Subcutaneous abdominal adipose tissue (tissue), 5 donors: ENCODE results near the gene TAF4B.
"Not testable (repeated sequence)": the region's sequence is repeated elsewhere in the genome, so short reads cannot be mapped to it uniquely, and the experiment has no call there.

Experiments used
- H3K27ac ChIP-seq: one replicate; pipeline ENCODE4 v1.7.0; 2013; ENCODE audit warnings: low read depth, mild to moderate bottlenecking, inconsistent platforms, low read length, moderate library complexity
- H3K27me3 ChIP-seq, 5 donors: one replicate each; pipeline ENCODE4 v1.7.0; 2013; ENCODE audit warnings: low read length in 5 of 5, inconsistent platforms in 1 of 5; ENCODE audit not compliant: control insufficient read depth in 5 of 5, insufficient read depth in 4 of 5
- H3K36me3 ChIP-seq, 5 donors: one replicate each; pipeline ENCODE4 v1.7.0; 2013; ENCODE audit warnings: low read length in 5 of 5; ENCODE audit not compliant: control insufficient read depth in 5 of 5, insufficient read depth in 5 of 5
- H3K4me1 ChIP-seq, 5 donors: one replicate each; pipeline ENCODE4 v1.7.0; 2013; ENCODE audit warnings: low read length in 5 of 5, mild to moderate bottlenecking in 3 of 5, moderate library complexity in 1 of 5; ENCODE audit not compliant: control insufficient read depth in 5 of 5, insufficient read depth in 5 of 5
- H3K4me3 ChIP-seq, 5 donors: one replicate each; pipeline ENCODE4 v1.7.0; 2013; ENCODE audit warnings: low read length in 5 of 5, low read depth in 1 of 5
- H3K9ac ChIP-seq, 5 donors: one replicate each; pipeline ENCODE4 v1.7.0; 2013; ENCODE audit warnings: low read length in 5 of 5, mild to moderate bottlenecking in 4 of 5, moderate library complexity in 3 of 5
- H3K9me3 ChIP-seq, 5 donors: one replicate each; pipeline ENCODE4 v1.7.0; 2013; ENCODE audit warnings: low read length in 5 of 5; ENCODE audit not compliant: control insufficient read depth in 5 of 5
- donor health status: healthy.
- donor health status: healthy.
- donor health status: healthy.
- donor health status: healthy.
- donor health status: healthy.

Gene TAF4B

DNA sequence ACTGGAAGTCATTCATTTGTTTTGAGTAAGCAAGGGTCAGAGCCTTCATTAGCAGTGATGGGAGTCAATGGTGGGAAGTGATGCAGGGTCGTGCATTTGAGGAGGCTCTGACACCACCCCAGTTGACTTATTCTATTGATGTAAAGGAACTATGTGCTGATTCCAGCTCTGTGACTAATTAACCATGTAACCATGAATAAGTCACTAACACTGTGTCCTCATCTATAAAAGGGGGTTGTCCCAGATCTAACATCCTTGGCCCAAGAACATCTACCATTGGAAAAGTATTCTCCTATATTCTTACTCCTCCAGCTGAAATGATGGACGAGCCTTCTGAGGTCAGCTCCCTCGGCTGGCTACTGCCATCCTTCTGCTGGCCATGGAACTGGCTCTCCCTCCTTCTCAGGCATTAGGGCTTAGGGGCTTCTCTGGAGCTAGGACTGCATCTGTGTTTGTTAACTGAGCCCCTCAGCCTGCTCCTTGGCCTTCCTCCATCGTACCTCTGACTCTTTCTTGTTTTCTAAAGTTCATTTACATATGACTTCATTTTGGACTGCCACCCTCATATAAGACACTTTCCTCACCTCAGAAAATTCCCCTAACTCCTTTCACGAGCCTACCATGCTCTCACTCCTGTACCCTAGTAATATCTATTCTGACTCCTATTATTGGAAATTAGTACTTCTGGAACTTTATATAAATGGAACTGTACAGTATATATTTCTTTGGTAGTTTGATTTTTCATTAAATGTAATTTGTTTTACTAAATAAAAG lies 206.6 kb downstream of the TAF4B start:
- Histone ChIP-seq H3K27ac (no peak overlapping the region), H3K9ac (no peak overlapping the region), H3K36me3 (no peaks in the 10 kb centered on the region), H3K4me1 (no peaks in the 10 kb centered on the region), H3K9me3 (no peaks in the 10 kb centered on the region), H3K27me3 (no peaks in the 10 kb centered on the region), H3K4me3 (no peak overlapping the region)

- Histone ChIP-seq H3K27ac (no peak overlapping the region), H3K4me1 (no peaks in the 10 kb centered on the region), H3K9me3 (no peaks in the 10 kb centered on the region), H3K9ac (no peak overlapping the region), H3K4me3 (no peak overlapping the region), H3K36me3 (no peaks in the 10 kb centered on the region), H3K27me3 (no peaks in the 10 kb centered on the region)
Measured at GRCh38 chr18:26434887-26435286, 208.6 kb downstream of the TAF4B start.

DNA sequence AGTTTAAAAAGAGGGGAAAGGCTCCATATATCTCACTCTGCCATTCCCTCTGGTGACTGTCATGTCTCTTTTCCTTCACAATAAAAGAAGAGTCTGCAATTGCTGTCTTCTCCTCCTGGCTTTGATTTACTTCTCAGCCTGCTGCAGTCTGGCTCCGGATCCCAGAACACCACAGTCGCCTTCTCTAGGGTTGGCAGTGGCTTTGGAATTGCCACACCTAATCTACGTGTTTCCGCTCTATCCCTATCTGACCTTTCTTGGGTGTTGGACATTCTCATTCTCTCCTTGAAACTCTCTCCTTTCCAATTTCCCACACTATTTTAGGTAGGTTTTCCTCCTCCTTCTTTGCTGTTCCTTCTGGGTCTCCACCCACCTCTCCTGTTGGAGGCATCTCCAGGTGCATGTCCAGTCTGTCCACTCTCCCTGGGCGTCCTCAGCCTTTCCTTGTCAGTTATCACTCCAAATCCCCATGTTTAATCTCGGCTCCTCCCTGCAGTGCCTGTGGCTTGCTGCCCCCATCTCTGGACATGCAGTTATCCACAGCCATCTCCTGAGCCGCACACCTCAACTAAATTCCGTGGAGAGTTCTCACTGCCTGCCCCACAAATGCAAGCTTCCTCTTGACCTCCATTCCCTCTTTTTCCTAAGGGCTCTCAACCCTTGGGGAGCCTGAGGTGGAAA lies 209.3 kb downstream of the TAF4B start:
- H3K9me3 ChIP-seq, result no peaks in the 10 kb centered on the region
- H3K27me3 ChIP-seq, result no peaks in the 10 kb centered on the region
- no peak overlapping the region for H3K27ac ChIP-seq
- no peaks in the 10 kb centered on the region for H3K4me1 ChIP-seq
- no peak overlapping the region for H3K4me3 ChIP-seq
- no peaks in the 10 kb centered on the region for H3K36me3 ChIP-seq
- no peak overlapping the region for H3K9ac ChIP-seq

GRCh38 chr18:26436176-26437051 lies 210.2 kb downstream of the TAF4B start:
- no peaks in the 10 kb centered on the region for H3K4me1 ChIP-seq
- H3K9ac ChIP-seq, result no peak overlapping the region
- no peaks in the 10 kb centered on the region for H3K36me3 ChIP-seq
- H3K9me3 ChIP-seq, result no peaks in the 10 kb centered on the region
- no peak overlapping the region for H3K27ac ChIP-seq
- no peaks in the 10 kb centered on the region for H3K27me3 ChIP-seq
- no peak overlapping the region for H3K4me3 ChIP-seq

DNA sequence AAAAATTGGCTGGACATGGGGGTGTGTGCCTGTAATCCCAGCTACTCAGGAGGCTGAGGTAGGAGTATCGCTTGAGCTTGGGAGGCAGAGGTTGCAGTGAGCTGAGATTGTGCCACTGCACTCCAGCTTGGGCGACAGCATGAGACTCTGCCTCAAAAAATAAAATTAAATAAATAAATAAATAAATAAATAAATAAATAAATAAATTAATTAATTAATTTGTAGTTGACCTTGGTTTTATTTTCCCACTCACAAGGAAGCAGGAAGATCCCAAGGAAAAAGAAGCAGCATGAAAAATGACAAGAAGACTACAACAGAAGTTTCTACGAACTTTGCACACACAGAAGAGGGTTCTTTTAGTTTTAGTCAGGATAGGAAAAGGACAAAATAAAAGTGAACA lies 211.4 kb downstream of the TAF4B start:
- not testable (repeated sequence) for H3K4me3 ChIP-seq, H3K9ac ChIP-seq, H3K4me1 ChIP-seq, H3K36me3 ChIP-seq, H3K27me3 ChIP-seq, H3K9me3 ChIP-seq, H3K27ac ChIP-seq

- no peak overlapping the region for H3K4me3 ChIP-seq
- no peak overlapping the region for H3K9ac ChIP-seq
- H3K9me3 ChIP-seq, result no peaks in the 10 kb centered on the region
- H3K36me3 ChIP-seq, result no peaks in the 10 kb centered on the region
- H3K4me1 ChIP-seq, result peaks cover 0 to 3% (median 0%) of the 10 kb centered on the region in 5 donors
- no peaks in the 10 kb centered on the region for H3K27me3 ChIP-seq
- H3K27ac ChIP-seq, result no peak overlapping the region
Measured at GRCh38 chr18:26438980-26439379, 212.7 kb downstream of the TAF4B start.

- Histone ChIP-seq H3K27ac (no peak overlapping the region), H3K9me3 (no peaks in the 10 kb centered on the region), H3K27me3 (no peaks in the 10 kb centered on the region), H3K4me3 (no peak overlapping the region), H3K9ac (no peak overlapping the region), H3K4me1 (peaks cover 0 to 3% (median 0%) of the 10 kb centered on the region in 5 donors), H3K36me3 (no peaks in the 10 kb centered on the region)
Measured at GRCh38 chr18:26439537-26439936, 213.3 kb downstream of the TAF4B start.

- Histone ChIP-seq H3K36me3 (no peaks in the 10 kb centered on the region), H3K9ac (no peak overlapping the region), H3K27me3 (no peaks in the 10 kb centered on the region), H3K4me3 (no peak overlapping the region), H3K4me1 (peaks cover 0 to 3% (median 0%) of the 10 kb centered on the region in 5 donors), H3K27ac (no peak overlapping the region), H3K9me3 (no peaks in the 10 kb centered on the region)
Measured at GRCh38 chr18:26440644-26441043, 214.4 kb downstream of the TAF4B start.
